Progenitor cell of endocrine pancreas (in vitro differentiated cells): ENCODE measurements around the gene ACTBL2. TPM values are rescaled to one million over a fixed set of nuclear protein-coding genes. Genes with fewer than 3 reads are reported as not detected.
A peak's percentile ranks its signal among the peaks of the same experiment; 100 is the strongest.

Experiments used
- DNase-seq: peaks from one replicate; pipeline ENCODE4 v3.0.0; 2021; ENCODE audit warnings: low spot score; ENCODE audit not compliant: unreplicated experiment
- H3K27ac Mint-ChIP-seq: 2 replicates; pipeline ENCODE4 v1.8.0; 2021; ENCODE audit warnings: mild to moderate bottlenecking, moderate library complexity, mixed read lengths
- H3K27me3 Mint-ChIP-seq: 2 replicates; pipeline ENCODE4 v1.8.0; 2021; ENCODE audit warnings: mixed read lengths
- H3K36me3 Mint-ChIP-seq: 2 replicates; pipeline ENCODE4 v1.8.0; 2022; ENCODE audit warnings: mixed read lengths; ENCODE audit not compliant: insufficient read depth
- H3K4me1 Mint-ChIP-seq: 2 replicates; pipeline ENCODE4 v1.8.0; 2021; ENCODE audit warnings: low read depth, mixed read lengths
- H3K4me3 Mint-ChIP-seq: 2 replicates; pipeline ENCODE4 v1.8.0; 2021; ENCODE audit warnings: low read depth, mild to moderate bottlenecking, moderate library complexity, mixed read lengths
- H3K9me3 Mint-ChIP-seq: 2 replicates; pipeline ENCODE4 v1.8.0; 2021; ENCODE audit warnings: low read depth, mixed read lengths
- CTCF ChIP-seq: fragments of 200-600 bp; sonication (generic); IDR thresholded peaks from one replicate; pipeline ENCODE4 v1.5.0; 2021; ENCODE audit warnings: antibody characterized with exemption, mild to moderate bottlenecking; ENCODE audit not compliant: unreplicated experiment
- total RNA-seq: library from RNA; stranded (reverse); gene quantifications from 2 replicates; pipeline ENCODE4 v1.2.1, GENCODE V29; 2021

Gene ACTBL2
- total RNA-seq, 1 donor from 2014 or later, result not detected

DNA sequence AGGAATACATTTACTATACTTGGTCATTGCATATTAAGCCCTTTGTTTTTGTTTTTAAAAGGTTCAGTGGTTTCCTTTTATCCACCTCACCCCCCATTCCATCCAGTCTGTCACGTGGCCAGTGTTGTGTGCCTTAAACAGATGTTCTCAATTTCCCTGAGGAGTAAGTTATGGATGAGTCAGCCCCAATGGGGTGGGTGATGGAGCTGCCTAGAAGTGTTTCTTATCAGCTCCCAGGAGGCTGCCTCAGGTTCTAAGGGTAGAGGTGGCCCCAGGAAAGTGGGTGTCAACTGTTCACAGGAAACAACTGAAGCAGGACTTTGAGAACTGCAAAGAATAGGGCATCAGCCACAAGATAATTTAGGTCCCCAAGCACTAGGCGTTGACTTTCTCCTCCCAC is 41.1 kb downstream of the ACTBL2 start:
- TF ChIP-seq CTCF, result no peak
- Mint-ChIP-seq H3K27me3 (no peaks in the 10 kb centered on the region), H3K4me1 (no peaks in the 10 kb centered on the region), H3K9me3 (peaks cover 3% of the 10 kb centered on the region), H3K4me3 (no peak overlapping the region), H3K27ac (no peak overlapping the region), H3K36me3 (no peaks in the 10 kb centered on the region)
- no peak for DNase-seq

- no peaks in the 10 kb centered on the region for H3K27me3 Mint-ChIP-seq
These were observed 43.0 kb downstream of the ACTBL2 start for GRCh38 chr5:57439601-57440000.

GRCh38 chr5:57437976-57438805 is 44.4 kb downstream of the ACTBL2 start:
- Mint-ChIP-seq H3K9me3 (peaks cover 8% of the 10 kb centered on the region), H3K27ac (no peak overlapping the region), H3K27me3 (no peaks in the 10 kb centered on the region), H3K36me3 (no peaks in the 10 kb centered on the region), H3K4me1 (peaks cover 14% of the 10 kb centered on the region), H3K4me3 (no peak overlapping the region)
- TF ChIP-seq CTCF, result no peak
- DNase-seq, result no peak

More at GRCh38 chr5:57439601-57440000, 43.0 kb downstream of the ACTBL2 start:
- peaks cover 8% of the 10 kb centered on the region for H3K9me3 Mint-ChIP-seq
- H3K36me3 Mint-ChIP-seq, result no peaks in the 10 kb centered on the region
- DNase-seq, result no peak
- no peak for TF ChIP-seq CTCF
- H3K4me3 Mint-ChIP-seq, result no peak overlapping the region
- no peak overlapping the region for H3K27ac Mint-ChIP-seq
- peaks cover 14% of the 10 kb centered on the region for H3K4me1 Mint-ChIP-seq

- H3K27me3 Mint-ChIP-seq, result no peaks in the 10 kb centered on the region
- peaks cover 8% of the 10 kb centered on the region for H3K9me3 Mint-ChIP-seq
- TF ChIP-seq CTCF, result no peak
- H3K36me3 Mint-ChIP-seq, result no peaks in the 10 kb centered on the region
- H3K27ac Mint-ChIP-seq, result no peak overlapping the region
- H3K4me3 Mint-ChIP-seq, result no peak overlapping the region
- no peak for DNase-seq
- H3K4me1 Mint-ChIP-seq, result peaks cover 14% of the 10 kb centered on the region
These were observed 46.0 kb downstream of the ACTBL2 start for GRCh38 chr5:57436586-57436985.

GRCh38 chr5:57435701-57436134 is 46.9 kb downstream of the ACTBL2 start:
- peaks cover 14% of the 10 kb centered on the region for H3K4me1 Mint-ChIP-seq
- no peaks in the 10 kb centered on the region for H3K27me3 Mint-ChIP-seq
- H3K27ac Mint-ChIP-seq, result peak overlapping the region; percentile 40
- no peak for TF ChIP-seq CTCF
- H3K9me3 Mint-ChIP-seq, result peaks cover 10% of the 10 kb centered on the region
- H3K36me3 Mint-ChIP-seq, result no peaks in the 10 kb centered on the region
- DNase-seq, result no peak
- H3K4me3 Mint-ChIP-seq, result no peak overlapping the region
